ENCODE measurements around the gene NCKAP5L. TPM values are rescaled to one million over a fixed set of nuclear protein-coding genes. Genes with fewer than 3 reads are reported as not detected.
A peak's percentile ranks its signal among the peaks of the same experiment; 100 is the strongest.

The NCKAP5L gene
- total RNA-seq, 3 donors from 2014 or later (not counting 1 experiment from before 2014, with no cell fraction given), result 16.7 to 19.3 (median 16.8) TPM

GRCh38 chr12:49794021-49794420, 34.2 kb downstream of the NCKAP5L start:
- TF ChIP-seq, protein P1, sequence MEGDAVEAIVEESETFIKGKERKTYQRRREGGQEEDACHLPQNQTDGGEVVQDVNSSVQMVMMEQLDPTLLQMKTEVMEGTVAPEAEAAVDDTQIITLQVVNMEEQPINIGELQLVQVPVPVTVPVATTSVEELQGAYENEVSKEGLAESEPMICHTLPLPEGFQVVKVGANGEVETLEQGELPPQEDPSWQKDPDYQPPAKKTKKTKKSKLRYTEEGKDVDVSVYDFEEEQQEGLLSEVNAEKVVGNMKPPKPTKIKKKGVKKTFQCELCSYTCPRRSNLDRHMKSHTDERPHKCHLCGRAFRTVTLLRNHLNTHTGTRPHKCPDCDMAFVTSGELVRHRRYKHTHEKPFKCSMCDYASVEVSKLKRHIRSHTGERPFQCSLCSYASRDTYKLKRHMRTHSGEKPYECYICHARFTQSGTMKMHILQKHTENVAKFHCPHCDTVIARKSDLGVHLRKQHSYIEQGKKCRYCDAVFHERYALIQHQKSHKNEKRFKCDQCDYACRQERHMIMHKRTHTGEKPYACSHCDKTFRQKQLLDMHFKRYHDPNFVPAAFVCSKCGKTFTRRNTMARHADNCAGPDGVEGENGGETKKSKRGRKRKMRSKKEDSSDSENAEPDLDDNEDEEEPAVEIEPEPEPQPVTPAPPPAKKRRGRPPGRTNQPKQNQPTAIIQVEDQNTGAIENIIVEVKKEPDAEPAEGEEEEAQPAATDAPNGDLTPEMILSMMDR (IDR thresholded peaks at IDR 0.05), result no peak
- 84% methylated on average over 5 of the region's 5 CpGs for WGBS (ENCODE audit: insufficient coverage)

DNA sequence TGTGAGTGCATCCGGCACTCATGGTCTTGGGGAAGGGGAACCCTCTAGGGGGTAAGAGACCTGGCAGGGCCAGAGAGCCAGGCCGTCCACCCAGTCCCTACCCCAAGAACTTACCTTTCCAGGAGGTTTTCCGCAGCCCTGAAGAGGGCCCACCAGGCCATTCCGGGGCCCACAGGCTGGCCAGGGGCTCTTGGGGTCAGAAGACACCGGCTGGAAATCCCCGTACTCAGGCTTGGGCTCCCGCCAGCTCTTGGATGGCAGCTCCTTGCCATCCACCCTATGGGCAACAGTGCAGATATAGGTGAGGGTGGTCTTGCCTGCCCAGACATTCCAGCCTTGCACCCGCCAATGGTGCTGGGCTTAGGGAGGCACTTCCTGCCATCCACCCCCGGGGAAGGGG, 34.6 kb downstream of the NCKAP5L start:
- WGBS (ENCODE audit: insufficient coverage), result 90% methylated on average over 9 of the region's 9 CpGs
- Mint-ChIP-seq H3K4me1 (no peaks in the 10 kb centered on the region), H3K27ac (no peak overlapping the region), H3K36me3 (no peaks in the 10 kb centered on the region), H3K27me3 (ENCODE audit: low read depth in 2 of 2) (no peaks in the 10 kb centered on the region), H3K4me3 (no peak overlapping the region), H3K9me3 (no peaks in the 10 kb centered on the region)
- H3K4me1 ChIP-seq (ENCODE audit: control insufficient read depth, insufficient read depth, low read length), result no peaks in the 10 kb centered on the region
- no peak overlapping the region for H3K27ac ChIP-seq (ENCODE audit: low read length)
- H3K4me3 ChIP-seq (ENCODE audit: low read length), result no peak overlapping the region
- H3K27me3 ChIP-seq (ENCODE audit: control insufficient read depth, insufficient read depth, low read length), result no peaks in the 10 kb centered on the region
- intact Hi-C loops (cut with micrococcal nuclease), result no loop called here
- TF ChIP-seq, protein P1 (IDR thresholded peaks at IDR 0.05), result no peak
- ATAC-seq, result no peak
- peaks cover 11% of the 10 kb centered on the region for H3K36me3 ChIP-seq (ENCODE audit: control insufficient read depth, insufficient read depth, low read length)
- no peaks in the 10 kb centered on the region for H3K9me3 ChIP-seq (ENCODE audit: control insufficient read depth, insufficient read depth, low read length)
- no peak for DNase-seq

More at GRCh38 chr12:49794021-49794420, 34.2 kb downstream of the NCKAP5L start:
- Histone ChIP-seq H3K4me1 (ENCODE audit: control insufficient read depth, insufficient read depth, low read length) (no peaks in the 10 kb centered on the region), H3K27ac (ENCODE audit: low read length) (no peak overlapping the region), H3K36me3 (ENCODE audit: control insufficient read depth, insufficient read depth, low read length) (peaks cover 12% of the 10 kb centered on the region), H3K27me3 (ENCODE audit: control insufficient read depth, insufficient read depth, low read length) (no peaks in the 10 kb centered on the region), H3K9me3 (ENCODE audit: control insufficient read depth, insufficient read depth, low read length) (no peaks in the 10 kb centered on the region), H3K4me3 (ENCODE audit: low read length) (no peak overlapping the region)
- Mint-ChIP-seq H3K27ac (no peak overlapping the region), H3K36me3 (no peaks in the 10 kb centered on the region), H3K4me3 (no peak overlapping the region), H3K4me1 (no peaks in the 10 kb centered on the region), H3K27me3 (ENCODE audit: low read depth in 2 of 2) (no peaks in the 10 kb centered on the region), H3K9me3 (no peaks in the 10 kb centered on the region)
- DNase-seq, result no peak
- intact Hi-C loops (cut with micrococcal nuclease), result no loop called here
- ATAC-seq, result no peak

GRCh38 chr12:49792976-49793580, 35.1 kb downstream of the NCKAP5L start:
- ATAC-seq (peak in 1 of 3 donors; percentile 19), DNase-seq (no peak)
- intact Hi-C loops (cut with micrococcal nuclease), result no loop called here
- Mint-ChIP-seq H3K4me3 (no peak overlapping the region), H3K36me3 (no peaks in the 10 kb centered on the region), H3K27ac (no peak overlapping the region), H3K27me3 (ENCODE audit: low read depth in 2 of 2) (no peaks in the 10 kb centered on the region), H3K9me3 (no peaks in the 10 kb centered on the region), H3K4me1 (no peaks in the 10 kb centered on the region)
- Histone ChIP-seq H3K4me1 (ENCODE audit: control insufficient read depth, insufficient read depth, low read length) (no peaks in the 10 kb centered on the region), H3K9me3 (ENCODE audit: control insufficient read depth, insufficient read depth, low read length) (no peaks in the 10 kb centered on the region), H3K4me3 (ENCODE audit: low read length) (no peak overlapping the region), H3K27me3 (ENCODE audit: control insufficient read depth, insufficient read depth, low read length) (no peaks in the 10 kb centered on the region), H3K27ac (ENCODE audit: low read length) (no peak overlapping the region), H3K36me3 (ENCODE audit: control insufficient read depth, insufficient read depth, low read length) (peaks cover 9% of the 10 kb centered on the region)
- TF ChIP-seq, protein P1 (IDR thresholded peaks at IDR 0.05), result no peak
- WGBS (ENCODE audit: insufficient coverage), result 97% methylated on average over 5 of the region's 11 CpGs
